ENCODE data around the gene DFFA. TPM values are rescaled to one million over a fixed set of nuclear protein-coding genes. Genes with fewer than 3 reads are reported as not detected.
A peak's percentile ranks its signal among the peaks of the same experiment; 100 is the strongest.

Gene DFFA
- total and polyA plus RNA-seq, 2 of the 4 experiments (the other 2 are of a cell fraction), result 28.1 to 62.6 TPM

- BruUV-seq (replicated peaks), result no TSS peak
- CTCF ChIA-PET, result interaction anchor here (1.1 kb wide), 1 partner anchor 24 kb away, joined by 3 read pairs; the partner anchor contains the start of gene PEX14
Observed at GRCh38 chr1:10450836-10451235, 21.5 kb downstream of the DFFA start.

More at GRCh38 chr1:10450836-10451235, 21.5 kb downstream of the DFFA start:
- POLR2A ChIA-PET (ENCODE audit: unreplicated experiment), result no interaction called here
- H4K5ac ChIP-seq (ENCODE audit: low read depth, low read length), result no peak overlapping the region
- 50% methylated on average over 1 of the region's 6 CpGs; no CpG with 5 or more reads in 1 of the 2 experiments for WGBS, 2 experiments (ENCODE audit: extremely low coverage in 2 of 2, insufficient read length in 1 of 2)
- ATAC-seq (ENCODE audit: low read depth), result no peak
- H2BK20ac ChIP-seq (ENCODE audit: low read depth, low read length), result no peak overlapping the region
- H3K4ac ChIP-seq (ENCODE audit: low read depth, low read length), result no peak overlapping the region
- H2AK5ac ChIP-seq (ENCODE audit: low read depth, low read length), result no peak overlapping the region
- H3K27ac ChIP-seq (ENCODE audit: insufficient read depth, low read length), result no peak overlapping the region
- no peak overlapping the region for H2AFZ ChIP-seq (replicated peaks; ENCODE audit: low read length, poor library complexity)
- H3K4me1 ChIP-seq (ENCODE audit: control insufficient read depth, insufficient read depth, low read length), result peaks cover 2% of the 10 kb centered on the region; the same call in 1 of the 2 replicates
- no peaks in the 10 kb centered on the region for H4K20me1 ChIP-seq (ENCODE audit: insufficient read depth, low read length)
- no peaks in the 10 kb centered on the region for H3K79me1 ChIP-seq (ENCODE audit: low read depth in 1 of 2, low read length in 2 of 2)
- 0 out of 2 replicates have a peak, but pooled peaks cover 3% of the 10 kb centered on the region for H3K9me1 ChIP-seq (ENCODE audit: insufficient read depth, low read length)
- peak overlapping the region in 1 of 2 experiments; percentile 27; a peak in 1 of 4 replicates for H4K8ac ChIP-seq (ENCODE audit: low read depth in 2 of 2, low read length in 2 of 2)
- no peak overlapping the region for H2BK15ac ChIP-seq (ENCODE audit: low read depth, low read length)
- no peaks in the 10 kb centered on the region for H3K27me3 ChIP-seq (ENCODE audit: control insufficient read depth, insufficient read depth, low read length)
- dilution Hi-C loops (cut with HindIII; ENCODE audit: low sequenced_read_pairs, unreplicated experiment) (no loop called here), in situ Hi-C loops (cut with MboI; ENCODE audit: low sequenced_read_pairs) (no loop called here), intact Hi-C loops (cut with micrococcal nuclease) (no loop called here)
- no peak overlapping the region for H3K9ac ChIP-seq (ENCODE audit: low read depth, low read length)
- no peak overlapping the region for H4K91ac ChIP-seq (ENCODE audit: insufficient read depth, low read depth, low read length)
- no peak overlapping the region; the same call in 1 of the 2 replicates for H3K23ac ChIP-seq (ENCODE audit: low read depth, low read length)
- H3K14ac ChIP-seq (replicated peaks; ENCODE audit: low read depth, low read length), result no peak overlapping the region
- TF ChIP-seq MAZ (IDR thresholded peaks at IDR 0.05; ENCODE audit: borderline replicate concordance, low read depth, low read length), result no peak
- no peak for TF ChIP-seq USF2 (IDR thresholded peaks at IDR 0.05; ENCODE audit: low read depth, low read length)
- TF ChIP-seq RCOR1 (IDR thresholded peaks at IDR 0.05; ENCODE audit: insufficient replicate concordance, low read length), result no peak
- no peak for TF ChIP-seq CEBPB (IDR thresholded peaks at IDR 0.05; ENCODE audit: low read depth, low read length)
- no peak for TF ChIP-seq SMC3 (IDR thresholded peaks at IDR 0.05; ENCODE audit: low read depth, low read length)
- no peak for TF ChIP-seq RFX5 (IDR thresholded peaks at IDR 0.05; ENCODE audit: low read depth, low read length)
- no peak for TF ChIP-seq CTCF (conservative IDR thresholded peaks at IDR 0.05; ENCODE audit: low read depth, low read length)
- no peak for TF ChIP-seq FOS (IDR thresholded peaks at IDR 0.05; ENCODE audit: low read depth, low read length)
- TF ChIP-seq, protein P1, sequence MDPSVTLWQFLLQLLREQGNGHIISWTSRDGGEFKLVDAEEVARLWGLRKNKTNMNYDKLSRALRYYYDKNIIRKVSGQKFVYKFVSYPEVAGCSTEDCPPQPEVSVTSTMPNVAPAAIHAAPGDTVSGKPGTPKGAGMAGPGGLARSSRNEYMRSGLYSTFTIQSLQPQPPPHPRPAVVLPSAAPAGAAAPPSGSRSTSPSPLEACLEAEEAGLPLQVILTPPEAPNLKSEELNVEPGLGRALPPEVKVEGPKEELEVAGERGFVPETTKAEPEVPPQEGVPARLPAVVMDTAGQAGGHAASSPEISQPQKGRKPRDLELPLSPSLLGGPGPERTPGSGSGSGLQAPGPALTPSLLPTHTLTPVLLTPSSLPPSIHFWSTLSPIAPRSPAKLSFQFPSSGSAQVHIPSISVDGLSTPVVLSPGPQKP (IDR thresholded peaks at IDR 0.05; ENCODE audit: borderline replicate concordance, low read depth, low read length), result no peak
- no peak for TF ChIP-seq BHLHE40 (IDR thresholded peaks at IDR 0.05; ENCODE audit: low read depth, low read length)
- TF ChIP-seq MAFK (IDR thresholded peaks at IDR 0.05; ENCODE audit: low read depth, low read length), result no peak
- no peak for TF ChIP-seq RAD21 (IDR thresholded peaks at IDR 0.05; ENCODE audit: low read length)
- no peak overlapping the region for H3K18ac ChIP-seq (ENCODE audit: low read depth, low read length)
- H2AK9ac ChIP-seq (replicated peaks; ENCODE audit: low read depth, low read length, poor library complexity), result no peak overlapping the region
- no peak for DNase-seq
- no peaks in the 10 kb centered on the region for H3K9me3 ChIP-seq (ENCODE audit: control insufficient read depth, insufficient read depth, low read length)
- no peak overlapping the region for H3K4me2 ChIP-seq (ENCODE audit: low read depth, low read length)
- H3K56ac ChIP-seq (ENCODE audit: extremely low read depth, insufficient read depth, low read length), result no peak overlapping the region
- no peak overlapping the region for H2BK5ac ChIP-seq (ENCODE audit: low read depth, low read length, poor library complexity, severe bottlenecking)
- H2BK120ac ChIP-seq (ENCODE audit: low read depth, low read length), result no peak overlapping the region
- no peak overlapping the region for H3K4me3 ChIP-seq (ENCODE audit: insufficient read depth, low read depth, low read length)
- no peaks in the 10 kb centered on the region for H3K36me3 ChIP-seq (ENCODE audit: control insufficient read depth, insufficient read depth, low read length)
